Osteocyte (in vitro differentiated cells): ENCODE measurements around the gene UBAC2. TPM values are rescaled to one million over a fixed set of nuclear protein-coding genes. Genes with fewer than 3 reads are reported as not detected.

ENCODE experiments used
- DNase-seq: peaks from one replicate; pipeline ENCODE4 v3.0.0; 2021; ENCODE audit warnings: mixed read lengths; ENCODE audit not compliant: unreplicated experiment; ENCODE audit errors: extremely low spot score
- H3K27ac Mint-ChIP-seq: one replicate; pipeline ENCODE4 v1.8.0; 2021; ENCODE audit warnings: mild to moderate bottlenecking, mixed read lengths; ENCODE audit not compliant: unreplicated experiment
- H3K27me3 Mint-ChIP-seq: one replicate; pipeline ENCODE4 v1.8.0; 2021; ENCODE audit warnings: mixed read lengths; ENCODE audit not compliant: unreplicated experiment
- H3K36me3 Mint-ChIP-seq: one replicate; pipeline ENCODE4 v1.8.0; 2021; ENCODE audit warnings: mixed read lengths; ENCODE audit not compliant: unreplicated experiment
- H3K4me1 Mint-ChIP-seq: one replicate; pipeline ENCODE4 v1.8.0; 2021; ENCODE audit warnings: mixed read lengths; ENCODE audit not compliant: unreplicated experiment
- H3K4me3 Mint-ChIP-seq: one replicate; pipeline ENCODE4 v1.8.0; 2021; ENCODE audit warnings: mild to moderate bottlenecking, moderate library complexity, mixed read lengths; ENCODE audit not compliant: unreplicated experiment
- H3K9me3 Mint-ChIP-seq: one replicate; pipeline ENCODE4 v1.8.0; 2021; ENCODE audit warnings: mixed read lengths; ENCODE audit not compliant: unreplicated experiment
- total RNA-seq: library from RNA; stranded (reverse); gene quantifications from 2 replicates; pipeline ENCODE4 v1.2.1, GENCODE V29; 2021
- TF ChIP-seq, protein P1 (sequence below): fragments of 200-600 bp; sonication (generic); IDR thresholded peaks from 2 replicates; pipeline ENCODE4 v1.5.0; 2021; ENCODE audit warnings: antibody characterized with exemption, mild to moderate bottlenecking, moderate library complexity

UBAC2 gene
- total RNA-seq, 1 donor from 2014 or later, result 64.0 TPM

DNA sequence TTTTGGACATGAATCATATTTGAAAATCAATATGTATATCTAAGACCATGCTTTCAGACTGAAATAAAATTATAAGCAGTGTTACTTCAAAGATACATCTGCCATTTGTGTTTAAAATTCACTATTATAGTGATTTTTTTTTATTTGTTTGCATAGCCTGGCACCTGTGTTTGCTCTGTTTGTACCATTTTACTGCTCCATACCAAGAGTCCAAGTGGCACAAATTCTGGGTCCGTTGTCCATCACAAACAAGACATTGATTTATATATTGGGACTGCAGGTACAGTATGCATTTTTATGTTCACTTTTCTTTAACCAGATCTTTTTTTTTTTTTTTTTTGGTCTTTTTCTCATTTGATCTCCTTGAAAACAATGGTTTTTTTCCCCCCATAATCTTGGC lies 113.3 kb downstream of the UBAC2 start:
- Mint-ChIP-seq H3K4me3 (no peak overlapping the region), H3K27me3 (no peaks in the 10 kb centered on the region), H3K4me1 (peaks cover 38% of the 10 kb centered on the region), H3K27ac (peak overlapping the region; percentile 43), H3K9me3 (no peaks in the 10 kb centered on the region), H3K36me3 (peaks cover 22% of the 10 kb centered on the region)
- TF ChIP-seq, protein P1, sequence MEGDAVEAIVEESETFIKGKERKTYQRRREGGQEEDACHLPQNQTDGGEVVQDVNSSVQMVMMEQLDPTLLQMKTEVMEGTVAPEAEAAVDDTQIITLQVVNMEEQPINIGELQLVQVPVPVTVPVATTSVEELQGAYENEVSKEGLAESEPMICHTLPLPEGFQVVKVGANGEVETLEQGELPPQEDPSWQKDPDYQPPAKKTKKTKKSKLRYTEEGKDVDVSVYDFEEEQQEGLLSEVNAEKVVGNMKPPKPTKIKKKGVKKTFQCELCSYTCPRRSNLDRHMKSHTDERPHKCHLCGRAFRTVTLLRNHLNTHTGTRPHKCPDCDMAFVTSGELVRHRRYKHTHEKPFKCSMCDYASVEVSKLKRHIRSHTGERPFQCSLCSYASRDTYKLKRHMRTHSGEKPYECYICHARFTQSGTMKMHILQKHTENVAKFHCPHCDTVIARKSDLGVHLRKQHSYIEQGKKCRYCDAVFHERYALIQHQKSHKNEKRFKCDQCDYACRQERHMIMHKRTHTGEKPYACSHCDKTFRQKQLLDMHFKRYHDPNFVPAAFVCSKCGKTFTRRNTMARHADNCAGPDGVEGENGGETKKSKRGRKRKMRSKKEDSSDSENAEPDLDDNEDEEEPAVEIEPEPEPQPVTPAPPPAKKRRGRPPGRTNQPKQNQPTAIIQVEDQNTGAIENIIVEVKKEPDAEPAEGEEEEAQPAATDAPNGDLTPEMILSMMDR, result no peak
- DNase-seq, result no peak

DNA sequence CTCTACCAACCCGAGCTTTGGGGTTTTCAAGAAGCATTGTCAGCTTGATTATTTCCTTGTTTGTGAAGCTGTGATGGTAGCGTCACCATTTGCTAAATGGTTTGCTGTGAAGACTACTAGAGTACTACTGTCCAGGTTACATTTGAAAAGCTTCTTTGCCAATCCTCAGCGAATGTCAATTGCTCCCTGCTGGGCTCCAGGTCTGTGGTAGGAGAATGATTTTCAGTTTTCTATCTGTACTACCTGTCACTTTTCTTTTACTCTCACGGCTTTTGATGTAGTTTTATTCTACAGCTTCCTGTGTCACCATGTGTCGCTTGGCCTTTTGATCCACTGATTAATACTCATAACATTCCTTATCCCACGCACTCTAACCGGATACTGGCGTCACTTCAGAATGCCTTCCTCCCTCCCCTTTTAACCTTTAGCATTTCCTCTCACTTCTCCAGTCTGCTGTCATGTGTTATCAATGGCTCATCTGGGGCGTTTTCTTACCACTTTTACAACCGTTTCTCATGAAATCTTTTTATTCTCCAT lies 114.1 kb downstream of the UBAC2 start:
- no peak for DNase-seq
- Mint-ChIP-seq H3K27me3 (no peaks in the 10 kb centered on the region), H3K4me3 (no peak overlapping the region), H3K4me1 (peaks cover 38% of the 10 kb centered on the region), H3K36me3 (peaks cover 25% of the 10 kb centered on the region), H3K27ac (no peak overlapping the region), H3K9me3 (no peaks in the 10 kb centered on the region)
- TF ChIP-seq, protein P1, result no peak

DNA sequence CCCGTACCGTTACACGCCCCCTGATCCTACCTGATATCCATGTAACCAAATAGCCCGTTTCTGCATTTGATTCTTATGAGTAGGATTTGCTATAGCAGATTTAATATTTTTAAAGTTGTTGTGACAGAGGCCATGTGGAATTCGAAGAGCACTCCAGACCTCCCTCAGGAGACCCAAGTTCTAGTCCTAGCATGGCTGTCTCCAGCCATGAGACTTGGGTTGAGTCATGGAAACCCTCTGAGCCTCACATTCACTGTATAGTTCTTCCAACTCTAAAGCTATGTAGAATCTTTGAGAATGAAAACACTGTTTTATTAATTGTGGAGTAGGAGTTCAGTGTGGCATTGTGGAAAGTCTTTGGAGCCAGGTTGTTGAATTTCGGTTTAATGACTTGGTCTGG lies 114.5 kb downstream of the UBAC2 start:
- Mint-ChIP-seq H3K27me3 (no peaks in the 10 kb centered on the region), H3K4me1 (peaks cover 33% of the 10 kb centered on the region), H3K27ac (no peak overlapping the region), H3K36me3 (peaks cover 25% of the 10 kb centered on the region), H3K4me3 (no peak overlapping the region), H3K9me3 (no peaks in the 10 kb centered on the region)
- TF ChIP-seq, protein P1, result no peak
- no peak for DNase-seq

DNA sequence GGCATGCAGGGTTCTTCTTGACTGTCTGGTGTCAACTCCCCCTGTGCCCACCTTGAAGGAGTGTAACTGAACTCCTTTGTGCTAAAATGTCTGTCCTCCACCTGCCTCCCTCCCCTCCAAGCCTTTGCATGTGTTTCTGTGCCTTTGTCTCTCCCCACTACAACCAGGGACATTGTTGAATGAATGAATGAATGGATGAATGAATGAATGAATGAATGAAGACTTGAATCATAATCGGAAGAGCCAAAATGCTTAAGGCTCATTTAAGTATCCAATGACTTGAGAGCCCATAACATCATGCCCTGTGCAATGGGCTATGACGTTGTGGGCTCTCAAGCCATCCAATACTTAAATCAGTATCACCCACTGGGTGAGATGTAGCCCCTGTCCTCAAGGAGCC lies 115.6 kb downstream of the UBAC2 start:
- peaks cover 28% of the 10 kb centered on the region for H3K4me1 Mint-ChIP-seq
- no peak for DNase-seq
- no peak overlapping the region for H3K27ac Mint-ChIP-seq
- no peak overlapping the region for H3K4me3 Mint-ChIP-seq
- TF ChIP-seq, protein P1, result no peak
- H3K9me3 Mint-ChIP-seq, result no peaks in the 10 kb centered on the region
- H3K27me3 Mint-ChIP-seq, result no peaks in the 10 kb centered on the region
- peaks cover 25% of the 10 kb centered on the region for H3K36me3 Mint-ChIP-seq

DNA sequence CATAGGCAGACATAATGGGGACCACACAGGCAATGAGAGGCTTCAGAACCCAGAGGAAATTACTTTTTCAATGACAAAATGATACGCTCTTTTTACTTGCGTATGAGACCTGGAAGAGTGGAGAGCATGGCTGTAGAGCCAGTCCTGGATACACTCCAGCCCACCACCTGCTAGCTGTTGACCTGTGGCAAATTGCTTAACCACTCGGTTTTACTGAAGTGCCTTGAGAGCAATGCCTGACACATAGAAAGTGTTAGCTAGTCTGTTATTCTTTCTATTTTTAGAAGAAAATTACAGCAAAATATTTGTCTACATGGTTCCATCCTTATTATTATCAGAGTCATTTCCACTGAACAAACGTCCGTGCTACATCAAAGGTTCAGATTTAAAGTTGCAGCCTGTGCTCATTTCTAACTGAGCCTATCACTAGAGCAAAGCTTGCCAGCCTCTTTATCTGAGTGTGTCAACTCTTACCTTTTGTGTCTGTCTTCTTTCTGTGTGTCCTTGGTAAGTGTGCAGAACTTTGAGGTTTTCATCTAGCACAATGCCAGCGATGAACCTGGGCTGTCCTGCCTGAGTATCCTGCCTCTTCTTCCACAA lies 116.1 kb downstream of the UBAC2 start:
- TF ChIP-seq, protein P1, result no peak
- peaks cover 31% of the 10 kb centered on the region for H3K4me1 Mint-ChIP-seq
- H3K27me3 Mint-ChIP-seq, result no peaks in the 10 kb centered on the region
- no peaks in the 10 kb centered on the region for H3K9me3 Mint-ChIP-seq
- H3K27ac Mint-ChIP-seq, result no peak overlapping the region
- DNase-seq, result no peak
- H3K4me3 Mint-ChIP-seq, result no peak overlapping the region
- peaks cover 25% of the 10 kb centered on the region for H3K36me3 Mint-ChIP-seq
